Activated CD8-positive, alpha-beta memory T cell treated with anti-CD3 and anti-CD28 coated beads for 24 hours (primary cell): Measurements from ENCODE around the gene COX17.

Experiments
- DNase-seq: peaks from one replicate; pipeline ENCODE4 v3.0.0-alpha.2; 2020

COX17 gene

GRCh38 chr3:119673875-119674274 lies 3.3 kb downstream of the COX17 start:
- DNase-seq, result no peak

GRCh38 chr3:119672776-119673175 lies 4.4 kb downstream of the COX17 start:
- DNase-seq, result no peak

- DNase-seq, result no peak
Observed at GRCh38 chr3:119669906-119670570, 7.2 kb downstream of the COX17 start.

GRCh38 chr3:119665954-119666559 lies 11.1 kb downstream of the COX17 start:
- DNase-seq, result no peak

GRCh38 chr3:119664850-119665379 lies 12.3 kb downstream of the COX17 start:
- no peak for DNase-seq

- DNase-seq, result no peak
Observed at GRCh38 chr3:119664370-119664769, 12.8 kb downstream of the COX17 start.

- no peak for DNase-seq
Observed at GRCh38 chr3:119663885-119664284, 13.3 kb downstream of the COX17 start.

- DNase-seq, result no peak
Observed at GRCh38 chr3:119662604-119663373, 14.4 kb downstream of the COX17 start.

GRCh38 chr3:119660474-119661440 lies 16.4 kb downstream of the COX17 start, which contains the start of gene POPDC2:
Gene POPDC2, minus strand, starts transcription at chr3:119660589. Its CDS starts 166 bp downstream, at chr3:119660423.
- no peak for DNase-seq

GRCh38 chr3:119659606-119660291 lies 17.5 kb downstream of the COX17 start:
- no peak for DNase-seq

GRCh38 chr3:119658994-119659393 lies 18.2 kb downstream of the COX17 start:
- DNase-seq, result no peak

GRCh38 chr3:119657887-119658702 lies 19.1 kb downstream of the COX17 start:
- DNase-seq, result no peak

GRCh38 chr3:119653876-119654275 lies 23.3 kb downstream of the COX17 start:
- DNase-seq, result no peak

GRCh38 chr3:119652306-119653033 lies 24.7 kb downstream of the COX17 start:
- no peak for DNase-seq

GRCh38 chr3:119649761-119650160 lies 27.4 kb downstream of the COX17 start:
- DNase-seq, result no peak

GRCh38 chr3:119647843-119648575 lies 29.2 kb downstream of the COX17 start:
- DNase-seq, result no peak

- no peak for DNase-seq
Observed at GRCh38 chr3:119647171-119647570, 30.0 kb downstream of the COX17 start.

GRCh38 chr3:119645813-119646212 lies 31.4 kb downstream of the COX17 start:
- no peak for DNase-seq

- DNase-seq, result no peak
Observed at GRCh38 chr3:119644481-119644880, 32.7 kb downstream of the COX17 start.
